NAMALWA (cell line): Measurements from ENCODE around the gene ZIC5.

Source experiments
- DNase-seq: peaks from one replicate; pipeline ENCODE4 v3.0.0-alpha.2; 2015; ENCODE audit warnings: low spot score

ZIC5 gene

DNA sequence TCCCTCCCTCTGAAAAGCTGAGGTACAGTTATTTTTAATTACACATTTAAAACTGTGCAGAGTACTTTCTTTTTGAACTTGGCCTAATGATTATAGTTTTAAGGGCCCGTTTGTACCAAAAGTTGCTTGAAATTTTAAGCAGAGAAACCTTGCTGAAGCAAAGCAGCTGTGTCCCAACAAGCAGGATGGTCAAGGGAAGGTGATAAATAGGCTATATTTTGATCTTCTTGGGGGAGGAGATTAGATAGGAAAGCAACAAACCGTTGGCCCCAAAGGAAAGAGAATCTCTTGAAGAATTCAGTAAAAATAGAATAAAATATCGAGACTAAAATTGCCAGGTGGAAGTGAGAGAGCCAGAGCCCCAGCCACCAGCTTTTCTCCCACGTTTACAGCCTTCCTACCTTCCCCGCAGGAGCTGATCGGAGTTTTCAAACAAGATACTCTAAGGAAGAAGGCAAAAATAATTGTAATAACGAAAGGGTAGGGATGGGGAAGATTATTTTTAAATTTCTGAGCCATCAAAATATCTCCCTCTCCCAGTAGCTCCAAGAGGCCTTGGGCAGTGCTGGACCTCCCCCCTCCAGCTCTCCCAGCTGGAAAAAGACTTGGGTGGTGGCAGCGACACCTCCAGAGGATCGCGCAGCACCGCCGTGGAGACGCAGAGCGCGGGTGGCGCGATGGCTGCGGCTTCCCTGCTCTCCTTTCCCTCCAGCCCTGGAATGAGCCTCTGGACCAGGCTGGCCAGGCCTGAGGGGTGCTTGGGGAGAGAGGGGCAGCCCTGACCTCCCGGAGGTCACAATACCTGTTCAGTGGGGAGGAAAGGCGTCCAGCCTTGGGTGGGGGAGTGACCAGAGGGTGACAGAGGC, 15.8 kb upstream of the ZIC5 start:
- DNase-seq = no peak

DNA sequence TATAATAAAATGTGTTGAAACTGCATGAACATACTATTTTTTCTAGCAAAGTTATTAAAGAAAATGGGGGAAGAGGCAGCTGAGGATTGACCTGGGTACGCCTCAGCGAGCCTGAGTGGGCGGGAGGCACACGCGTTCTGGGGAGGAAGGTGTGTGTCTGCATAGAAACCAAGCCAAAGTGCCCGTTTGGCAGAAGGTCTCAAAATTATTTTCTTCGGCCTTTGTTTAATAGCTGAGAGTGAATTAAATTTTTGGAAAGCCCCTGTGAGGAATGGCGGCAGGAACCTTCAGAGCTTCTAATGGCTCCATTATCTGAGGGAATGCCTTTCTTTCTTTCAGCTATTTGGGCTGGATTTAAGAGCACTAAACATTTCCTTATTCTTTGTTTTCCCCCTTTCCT, 15.2 kb upstream of the ZIC5 start:
- DNase-seq = no peak

DNA sequence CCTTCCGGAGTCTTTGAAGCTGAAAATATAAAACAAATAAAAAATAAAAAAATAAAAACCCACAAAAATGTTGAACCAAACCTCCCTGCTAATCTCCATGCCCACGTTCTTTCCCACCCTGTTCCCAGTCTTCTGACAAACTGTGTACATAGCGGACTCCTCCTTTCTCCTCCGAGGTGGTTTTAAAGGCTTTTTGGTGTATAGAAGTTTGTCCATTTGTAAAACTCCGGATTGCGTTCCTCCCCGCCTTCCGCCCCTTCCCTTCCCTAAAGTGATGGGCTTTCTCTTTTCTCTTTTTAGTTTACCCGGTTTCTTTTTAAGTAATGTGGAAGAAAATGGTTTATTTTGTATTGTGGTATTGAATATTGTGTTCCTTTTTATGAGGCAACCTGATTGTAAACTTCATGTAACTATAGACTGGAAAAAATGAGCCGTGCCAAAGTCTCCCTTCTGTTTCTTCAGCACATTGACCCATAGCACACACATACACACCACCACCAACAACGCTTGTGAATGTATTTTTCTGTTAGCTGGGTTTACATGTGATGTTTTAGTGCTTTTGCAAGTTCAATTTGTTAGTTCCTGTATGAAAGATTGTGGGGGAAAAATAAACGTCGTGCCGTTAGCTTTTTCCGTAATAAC, 14.4 kb upstream of the ZIC5 start:
- no peak for DNase-seq

DNA sequence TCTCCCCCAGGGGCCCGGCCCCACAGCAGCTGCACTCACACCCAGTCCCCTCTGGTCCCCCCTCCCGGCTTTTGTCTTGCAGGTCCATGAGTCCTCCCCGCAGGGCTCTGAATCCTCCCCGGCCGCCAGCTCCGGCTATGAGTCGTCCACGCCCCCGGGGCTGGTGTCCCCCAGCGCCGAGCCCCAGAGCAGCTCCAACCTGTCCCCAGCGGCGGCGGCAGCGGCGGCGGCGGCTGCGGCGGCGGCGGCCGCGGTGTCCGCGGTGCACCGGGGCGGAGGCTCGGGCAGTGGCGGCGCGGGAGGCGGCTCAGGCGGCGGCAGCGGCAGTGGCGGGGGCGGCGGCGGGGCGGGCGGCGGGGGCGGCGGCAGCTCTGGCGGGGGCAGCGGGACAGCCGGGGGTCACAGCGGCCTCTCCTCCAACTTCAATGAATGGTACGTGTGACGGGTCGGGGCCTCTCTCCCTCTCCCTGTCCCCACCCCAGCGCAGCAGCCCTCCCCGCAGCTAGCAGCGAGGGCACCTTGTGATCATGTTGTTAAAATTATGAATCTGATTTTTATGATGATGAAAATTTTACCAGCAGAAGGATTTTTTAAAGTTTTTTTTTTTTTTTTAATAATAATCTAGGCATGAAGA, 13.8 kb upstream of the ZIC5 start:
- no peak for DNase-seq

DNA sequence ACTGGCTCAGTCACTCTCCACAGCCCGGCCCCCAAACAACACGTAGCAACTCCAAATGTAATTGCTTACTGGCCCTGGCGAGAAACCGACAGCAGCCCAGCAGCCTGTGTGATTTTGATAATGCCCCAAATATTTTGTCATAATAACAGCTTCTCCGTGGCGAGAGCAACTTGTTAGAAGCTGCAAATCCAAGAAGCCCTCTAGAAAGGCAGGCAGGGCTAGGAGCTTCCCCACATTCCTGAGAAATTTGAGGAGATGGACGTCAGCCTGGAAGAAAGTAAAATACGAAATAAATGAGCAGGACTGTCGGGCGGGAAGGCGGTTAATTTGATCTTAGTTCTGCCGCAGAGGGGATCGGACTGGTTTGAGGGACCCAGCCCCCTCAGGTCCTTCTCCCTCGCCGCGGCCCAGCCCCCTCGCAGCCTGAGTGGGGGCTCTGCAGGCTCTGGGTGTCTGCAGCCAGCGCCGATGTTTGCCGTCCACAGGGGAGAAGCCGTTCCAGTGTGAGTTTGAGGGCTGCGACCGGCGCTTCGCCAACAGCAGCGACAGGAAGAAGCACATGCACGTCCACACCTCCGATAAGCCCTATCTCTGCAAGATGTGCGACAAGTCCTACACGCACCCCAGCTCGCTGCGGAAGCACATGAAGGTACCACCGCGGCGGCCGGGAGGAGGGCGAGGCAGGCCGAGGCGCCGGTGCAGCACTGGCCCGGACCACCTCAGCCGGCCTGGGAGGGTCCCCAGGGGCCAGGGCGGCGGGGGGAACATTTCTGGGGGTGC, 13.1 kb upstream of the ZIC5 start:
- DNase-seq = no peak

DNA sequence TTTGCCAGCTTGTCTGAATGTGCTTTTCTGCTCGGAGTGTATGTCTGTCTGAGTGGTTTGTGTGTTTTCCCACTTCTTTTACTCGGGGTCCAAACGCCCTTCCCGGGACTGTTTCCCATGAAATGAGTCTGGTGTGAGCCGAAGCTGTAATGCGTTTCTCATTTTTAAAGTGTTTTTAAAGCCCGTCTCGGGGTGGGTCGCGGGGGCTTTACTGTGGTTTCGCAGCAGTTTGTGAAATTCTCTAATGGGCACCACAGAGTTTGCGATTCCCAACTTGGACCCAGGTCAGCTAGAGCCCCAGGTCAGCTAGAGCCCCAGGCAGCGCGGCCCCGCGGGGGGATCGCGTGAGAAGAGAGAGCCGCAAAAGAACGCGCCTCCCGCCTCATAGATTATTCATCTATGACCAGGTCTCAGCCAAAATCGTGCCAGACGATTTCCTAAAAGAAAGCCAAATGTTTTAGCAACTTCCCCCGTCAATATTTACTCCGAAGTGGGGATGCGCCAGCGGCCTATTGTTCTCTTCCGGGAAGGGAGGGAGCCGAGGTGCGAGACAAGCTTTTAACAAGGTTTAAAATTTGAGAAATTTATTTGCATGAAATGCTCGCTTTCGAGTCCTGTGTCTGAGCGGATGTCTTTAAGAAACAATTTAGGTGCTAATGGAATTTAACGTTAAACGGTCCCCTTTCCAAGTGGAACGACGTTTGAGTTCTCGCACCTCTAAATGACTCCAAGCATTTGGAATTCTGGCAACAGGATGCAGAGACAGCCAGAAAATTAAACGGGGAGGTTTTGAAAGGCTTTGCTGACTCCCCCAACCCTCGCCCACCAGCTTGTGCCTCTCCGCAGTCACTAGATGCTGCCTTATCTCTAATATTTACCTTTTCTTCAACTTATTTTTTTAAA, 12.2 kb upstream of the ZIC5 start:
- no peak for DNase-seq

DNA sequence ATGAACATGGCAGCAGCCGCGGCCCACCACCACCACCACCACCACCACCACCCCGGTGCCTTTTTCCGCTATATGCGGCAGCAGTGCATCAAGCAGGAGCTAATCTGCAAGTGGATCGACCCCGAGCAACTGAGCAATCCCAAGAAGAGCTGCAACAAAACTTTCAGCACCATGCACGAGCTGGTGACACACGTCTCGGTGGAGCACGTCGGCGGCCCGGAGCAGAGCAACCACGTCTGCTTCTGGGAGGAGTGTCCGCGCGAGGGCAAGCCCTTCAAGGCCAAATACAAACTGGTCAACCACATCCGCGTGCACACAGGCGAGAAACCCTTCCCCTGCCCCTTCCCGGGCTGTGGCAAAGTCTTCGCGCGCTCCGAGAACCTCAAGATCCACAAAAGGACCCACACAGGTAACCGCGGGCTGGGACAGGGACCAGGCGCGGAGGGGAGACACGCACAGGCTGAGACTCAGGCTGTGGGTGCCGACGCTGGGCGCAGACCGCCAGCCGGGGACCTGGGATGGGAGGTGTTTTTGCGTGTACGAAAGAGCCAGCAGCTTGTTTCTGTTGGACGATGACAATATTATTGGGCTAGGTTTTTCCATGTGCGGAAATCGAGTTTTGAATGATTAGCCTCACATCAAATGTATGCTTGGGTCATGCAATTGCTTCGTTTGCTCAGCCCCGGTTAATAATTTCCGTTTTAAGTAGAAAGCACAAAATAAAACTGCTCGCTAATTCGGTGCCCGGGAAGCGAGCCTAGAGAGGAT, 11.3 kb upstream of the ZIC5 start:
- no peak for DNase-seq

DNA sequence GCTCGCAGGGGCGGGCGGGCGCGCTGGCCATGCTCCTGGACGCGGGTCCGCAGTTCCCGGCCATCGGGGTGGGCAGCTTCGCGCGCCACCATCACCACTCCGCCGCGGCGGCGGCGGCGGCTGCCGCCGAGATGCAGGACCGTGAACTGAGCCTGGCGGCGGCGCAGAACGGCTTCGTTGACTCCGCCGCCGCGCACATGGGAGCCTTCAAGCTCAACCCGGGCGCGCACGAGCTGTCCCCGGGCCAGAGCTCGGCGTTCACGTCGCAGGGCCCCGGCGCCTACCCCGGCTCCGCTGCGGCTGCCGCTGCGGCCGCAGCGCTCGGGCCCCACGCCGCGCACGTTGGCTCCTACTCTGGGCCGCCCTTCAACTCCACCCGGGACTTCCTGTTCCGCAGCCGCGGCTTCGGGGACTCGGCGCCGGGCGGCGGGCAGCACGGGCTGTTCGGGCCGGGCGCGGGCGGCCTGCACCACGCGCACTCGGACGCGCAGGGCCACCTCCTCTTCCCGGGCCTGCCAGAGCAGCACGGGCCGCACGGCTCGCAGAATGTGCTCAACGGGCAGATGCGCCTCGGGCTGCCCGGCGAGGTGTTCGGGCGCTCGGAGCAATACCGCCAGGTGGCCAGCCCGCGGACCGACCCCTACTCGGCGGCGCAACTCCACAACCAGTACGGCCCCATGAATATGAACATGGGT, 10.6 kb upstream of the ZIC5 start:
- no peak for DNase-seq

DNA sequence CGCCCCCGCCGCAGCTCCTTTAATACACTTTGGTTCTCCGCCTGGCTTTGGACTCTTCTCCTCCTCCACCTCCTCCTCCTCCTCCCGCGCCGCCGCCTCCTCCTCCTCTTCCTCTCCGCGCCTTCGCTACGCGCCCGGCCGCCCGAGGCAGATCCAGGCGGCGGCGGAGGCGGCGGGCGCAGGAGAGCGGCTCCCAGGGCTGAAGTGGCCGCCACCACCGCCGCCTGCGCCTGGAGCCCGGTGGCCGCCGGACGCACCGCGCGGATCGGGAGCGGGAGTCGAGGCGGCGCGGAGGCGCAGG, 10.1 kb upstream of the ZIC5 start, which contains the start of gene ZIC2:
TSS of gene ZIC2 (plus strand) at position 50 of the 301 bp plus-strand sequence. CDS start 281 bp downstream, outside the sequence.
- DNase-seq = no peak

DNA sequence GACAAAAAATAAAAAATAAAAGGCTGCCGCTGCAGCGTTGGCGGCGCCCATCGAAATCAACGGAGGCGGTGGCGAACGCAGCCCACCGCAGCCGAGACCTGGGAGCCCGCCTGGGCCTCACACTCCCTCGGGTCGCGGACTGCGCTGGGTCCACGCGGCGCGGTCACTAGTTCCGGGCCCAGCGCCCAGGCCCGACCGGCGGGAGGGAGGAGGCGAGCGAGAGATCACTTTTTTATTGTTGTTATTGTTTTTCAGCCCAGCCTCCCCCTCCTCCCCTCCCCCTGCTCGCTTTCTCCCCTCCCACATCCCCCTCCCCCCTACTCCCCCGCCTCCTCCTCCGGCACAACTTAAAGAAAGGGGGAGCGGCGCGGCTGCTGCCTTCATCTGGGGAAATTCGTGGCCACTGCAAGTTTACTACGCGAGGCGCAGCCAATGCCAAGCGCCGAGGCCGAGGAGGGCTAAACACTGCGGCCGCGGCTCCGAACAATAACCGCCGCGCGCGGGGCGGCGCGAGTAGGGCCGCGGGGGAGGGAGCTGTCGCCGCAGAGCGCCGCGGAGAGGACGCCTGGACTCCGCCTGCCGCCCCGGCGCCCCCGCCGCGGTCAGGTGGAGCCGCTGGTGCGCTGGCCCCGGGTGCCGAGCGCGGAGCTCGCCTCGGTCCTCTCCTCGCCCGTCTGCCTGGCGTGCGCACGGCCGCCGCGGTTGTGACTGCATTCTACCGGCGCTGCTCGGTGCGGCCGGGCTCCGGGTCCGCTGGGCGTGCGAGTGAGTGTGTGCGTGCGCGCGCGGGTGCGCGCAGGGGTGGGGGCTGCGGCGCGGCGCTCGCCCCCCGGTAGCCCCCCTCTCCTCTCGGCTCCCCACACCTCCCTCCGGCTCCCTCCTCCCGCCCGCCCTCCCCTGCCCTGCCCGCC, 9.5 kb upstream of the ZIC5 start:
- DNase-seq = no peak

DNA sequence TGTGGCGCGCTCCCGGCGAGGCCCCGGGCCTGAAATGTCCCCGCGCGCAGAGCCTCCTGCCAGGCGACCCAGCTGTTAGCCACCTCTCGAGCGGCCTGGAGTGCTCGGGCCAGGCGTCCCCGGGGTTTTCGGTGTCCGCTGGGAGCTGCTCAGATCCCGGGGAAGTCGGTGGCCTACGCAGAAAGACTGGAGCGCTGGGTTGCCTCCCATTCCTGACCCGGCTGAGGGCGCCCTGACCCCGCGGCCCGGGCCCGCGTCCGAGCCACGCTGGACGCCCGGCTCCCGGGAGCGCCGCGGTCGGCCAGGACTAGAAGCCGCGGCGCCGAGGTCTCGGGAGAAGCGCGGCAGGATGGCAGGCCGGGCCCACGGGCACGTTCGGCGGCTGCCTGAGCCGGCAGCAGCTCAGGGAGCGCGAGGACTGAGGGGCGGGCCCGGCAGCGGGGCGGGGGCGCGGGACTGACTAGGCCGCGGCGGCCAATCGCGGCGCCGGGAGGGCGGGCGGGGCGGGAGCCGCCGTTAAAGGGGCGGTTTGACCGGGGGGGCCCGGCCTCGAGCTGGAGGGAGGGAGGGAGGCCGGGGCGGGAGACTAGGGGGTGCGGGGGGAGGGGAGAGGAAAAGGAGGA, 8.7 kb upstream of the ZIC5 start:
- DNase-seq = no peak

DNA sequence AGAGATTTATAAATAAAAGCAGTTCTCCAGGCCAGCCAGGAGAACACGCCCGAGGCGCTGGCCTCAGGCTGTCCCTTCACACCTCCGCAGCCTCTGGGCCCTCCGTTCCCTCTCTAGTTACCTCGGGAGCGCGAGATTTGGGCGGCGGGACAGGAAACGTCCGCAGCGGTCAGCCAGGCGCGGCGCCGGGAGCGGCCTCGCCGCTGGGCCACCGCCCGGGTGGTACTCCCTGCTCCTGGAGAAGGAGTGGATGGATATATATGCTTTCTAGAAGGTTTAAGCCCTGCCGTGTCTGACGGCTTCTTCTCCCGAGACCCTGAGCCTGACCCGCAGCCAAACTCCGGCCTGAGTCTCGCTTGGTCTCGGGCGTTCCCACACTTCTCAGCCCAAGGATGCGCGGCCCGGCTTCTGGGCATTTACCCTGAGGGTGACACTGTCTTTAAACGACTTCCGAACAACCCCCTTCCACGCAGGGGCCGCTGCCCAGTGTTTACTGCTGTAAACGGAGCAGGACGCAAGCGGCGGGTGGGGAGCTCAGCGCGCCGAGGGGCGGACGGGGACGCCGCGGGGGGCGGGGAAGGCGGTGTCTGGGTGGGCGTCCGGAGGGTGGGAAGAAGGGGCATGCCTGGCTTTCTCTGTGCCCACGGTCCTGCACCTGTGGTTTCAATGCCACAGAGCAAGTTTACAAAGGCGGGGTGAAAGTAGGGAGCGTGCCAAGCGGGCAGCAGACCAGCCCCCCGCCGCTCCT, 8.1 kb upstream of the ZIC5 start:
- DNase-seq = no peak

DNA sequence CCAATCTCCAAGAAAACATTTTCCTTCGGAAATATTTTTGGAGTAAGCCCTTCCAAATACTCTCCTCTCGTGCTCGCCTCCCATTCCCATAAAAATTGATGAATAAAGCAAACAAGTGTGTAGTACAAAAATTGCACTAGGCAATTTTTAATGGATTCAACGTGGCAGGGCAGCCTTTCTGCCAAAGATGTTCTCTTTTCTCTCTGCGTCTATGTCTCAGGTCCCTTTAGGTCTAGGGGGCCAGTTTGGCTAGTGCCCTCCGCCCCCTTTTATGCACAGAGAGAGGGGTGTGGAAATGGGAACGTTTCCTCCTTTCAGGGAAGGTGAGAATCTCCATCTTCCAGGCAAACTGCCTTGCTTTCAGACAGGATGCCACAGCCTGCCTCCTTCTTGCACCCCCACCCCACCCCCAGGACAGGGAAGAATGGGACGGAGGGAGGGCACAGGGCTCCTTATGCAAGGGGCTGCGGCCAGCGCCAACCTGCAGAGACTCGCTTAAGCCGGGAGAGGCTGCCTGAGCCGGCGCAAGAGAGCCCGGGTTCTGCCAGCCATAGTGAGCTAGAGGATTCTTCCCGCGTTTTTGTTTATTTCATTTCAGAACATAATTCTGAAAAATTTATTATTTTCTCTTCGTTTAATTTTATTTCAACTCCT, 7.4 kb upstream of the ZIC5 start:
- no peak for DNase-seq

DNA sequence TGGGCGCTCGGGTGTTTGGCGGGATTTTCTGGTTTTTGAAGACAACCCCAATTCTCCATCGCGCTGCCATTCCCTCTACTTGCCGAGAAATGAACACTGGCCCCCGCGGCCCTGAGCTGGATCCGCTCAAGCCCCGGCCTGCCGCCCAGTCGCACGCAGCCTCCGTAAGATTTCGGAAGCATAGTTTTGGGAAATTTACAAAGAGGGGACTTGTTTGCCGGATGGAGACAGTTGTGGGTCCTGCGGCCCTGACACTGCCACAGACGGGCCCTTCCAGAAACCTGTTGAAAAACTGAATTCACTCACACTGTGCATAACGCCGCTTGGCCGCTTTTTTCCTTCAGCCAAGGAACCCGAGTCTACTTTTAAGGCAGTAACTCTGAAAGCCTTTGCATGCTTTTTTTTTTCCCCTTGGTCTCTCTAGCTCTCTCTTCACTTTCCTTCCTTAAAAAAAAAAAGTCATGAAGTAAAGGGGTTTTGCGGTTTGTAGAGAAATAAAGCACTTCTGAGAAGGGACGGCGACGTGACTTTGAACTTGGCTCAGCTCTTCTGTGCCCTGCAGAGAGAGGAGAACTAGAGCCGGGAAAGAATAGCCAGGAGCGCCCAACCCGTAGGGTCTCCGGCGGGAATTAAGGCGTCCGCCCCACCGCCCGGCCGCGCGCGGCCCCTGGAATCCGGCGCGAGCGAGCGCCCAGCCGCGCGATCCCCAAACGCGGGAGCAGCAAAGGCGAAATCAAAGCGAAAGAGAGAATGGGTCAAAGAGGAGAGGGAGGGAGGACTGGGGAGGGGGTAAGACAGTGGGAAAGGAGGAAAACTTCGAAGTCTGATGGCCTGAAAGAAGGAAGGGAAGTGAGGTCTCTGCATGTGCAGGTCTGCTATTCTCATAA, 6.6 kb upstream of the ZIC5 start:
- no peak for DNase-seq

DNA sequence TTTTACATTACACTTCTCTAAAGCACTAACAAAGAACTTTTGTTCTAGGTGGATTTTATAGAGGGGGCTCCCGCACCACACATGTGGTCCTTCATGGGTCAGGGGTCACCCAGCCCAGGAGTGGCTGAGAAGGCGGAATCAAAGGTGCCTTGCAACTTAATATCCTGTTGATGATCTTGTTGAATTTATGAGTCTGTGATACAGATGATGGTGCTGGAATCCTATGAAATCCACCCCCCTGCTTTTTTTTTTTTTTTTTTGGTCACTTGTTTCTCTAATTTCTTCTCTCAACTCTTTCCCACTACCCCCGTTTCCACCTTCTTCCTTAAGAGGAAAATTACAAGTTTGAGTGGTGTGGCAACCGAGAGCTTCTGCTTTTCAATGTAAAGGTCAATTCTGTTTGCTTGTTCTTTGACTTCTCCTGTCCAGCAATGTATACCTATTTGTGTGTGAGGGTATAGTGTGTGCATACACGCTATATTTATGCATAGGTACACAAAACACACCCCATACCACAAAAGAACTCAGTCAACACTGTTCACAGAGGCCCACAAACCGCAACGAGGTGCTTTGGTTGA, 5.9 kb upstream of the ZIC5 start:
- no peak for DNase-seq

DNA sequence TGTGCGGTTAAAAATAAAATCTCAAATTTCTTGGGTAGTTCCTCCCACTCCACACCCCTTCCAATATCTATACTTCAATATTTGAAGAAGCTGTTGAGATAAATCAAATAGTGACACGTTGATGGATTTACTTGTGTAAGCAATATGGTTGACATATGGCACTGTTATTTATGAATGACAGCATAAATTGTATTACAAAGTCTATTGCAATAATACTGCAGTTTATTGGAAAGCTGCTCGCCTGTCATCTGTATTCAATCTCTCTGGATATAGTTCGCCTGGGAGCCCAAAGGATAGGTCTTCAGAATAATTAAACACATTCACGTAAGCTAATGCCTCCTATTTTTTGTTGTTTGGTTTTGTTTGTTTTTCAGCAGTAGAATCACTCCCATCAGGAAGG, 5.0 kb upstream of the ZIC5 start:
- DNase-seq = no peak
